GM18498 (cell line): ENCODE measurements around the gene SHF.

Experiments used
- ATAC-seq: cut with Tn5 transposase; IDR thresholded peaks from one replicate; pipeline ENCODE4 v1.9.1; 2021; ENCODE audit warnings: mild to moderate bottlenecking, moderate library complexity; ENCODE audit not compliant: unreplicated experiment

The SHF gene

DNA sequence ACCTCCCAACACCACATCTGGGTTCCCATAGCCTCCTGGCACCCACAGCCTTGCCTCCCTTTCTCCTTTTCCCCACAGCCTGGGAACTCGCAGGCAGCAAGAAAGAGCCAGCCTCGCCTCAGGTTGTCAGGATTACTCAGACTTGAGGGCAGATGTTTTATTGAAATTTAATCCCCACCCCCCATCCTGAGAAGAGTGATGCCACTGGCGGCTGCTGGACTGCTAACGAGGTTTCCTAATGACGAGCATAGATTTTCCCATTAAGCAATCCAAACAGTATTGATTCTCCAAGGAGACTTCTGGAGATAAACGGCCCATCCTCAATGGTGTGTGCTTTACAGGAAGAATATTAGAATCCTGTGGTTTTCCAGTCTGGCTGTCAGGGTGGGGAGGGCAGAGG lies 13.7 kb downstream of the SHF start:
- ATAC-seq, result no peak

DNA sequence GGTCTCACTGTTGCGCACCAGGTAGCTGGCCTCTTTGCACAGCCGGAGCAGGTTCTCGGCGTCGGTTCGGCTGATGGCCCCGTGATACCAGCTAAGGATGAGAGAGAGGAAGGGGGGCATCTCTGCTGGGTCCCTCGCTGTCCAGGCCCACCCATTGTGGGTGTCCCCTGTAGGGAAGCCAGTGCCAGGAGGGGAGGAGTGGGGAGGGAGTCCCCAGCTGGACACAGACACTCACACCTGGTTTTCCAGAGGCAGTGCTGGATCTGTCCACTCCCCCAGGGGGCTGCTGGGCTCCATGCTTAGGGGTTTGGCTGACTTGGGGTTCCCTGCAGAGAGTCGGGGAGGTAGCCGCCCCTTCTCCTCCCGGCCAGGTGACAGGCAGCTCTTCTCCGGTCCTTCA lies 15.9 kb downstream of the SHF start:
- no peak for ATAC-seq

DNA sequence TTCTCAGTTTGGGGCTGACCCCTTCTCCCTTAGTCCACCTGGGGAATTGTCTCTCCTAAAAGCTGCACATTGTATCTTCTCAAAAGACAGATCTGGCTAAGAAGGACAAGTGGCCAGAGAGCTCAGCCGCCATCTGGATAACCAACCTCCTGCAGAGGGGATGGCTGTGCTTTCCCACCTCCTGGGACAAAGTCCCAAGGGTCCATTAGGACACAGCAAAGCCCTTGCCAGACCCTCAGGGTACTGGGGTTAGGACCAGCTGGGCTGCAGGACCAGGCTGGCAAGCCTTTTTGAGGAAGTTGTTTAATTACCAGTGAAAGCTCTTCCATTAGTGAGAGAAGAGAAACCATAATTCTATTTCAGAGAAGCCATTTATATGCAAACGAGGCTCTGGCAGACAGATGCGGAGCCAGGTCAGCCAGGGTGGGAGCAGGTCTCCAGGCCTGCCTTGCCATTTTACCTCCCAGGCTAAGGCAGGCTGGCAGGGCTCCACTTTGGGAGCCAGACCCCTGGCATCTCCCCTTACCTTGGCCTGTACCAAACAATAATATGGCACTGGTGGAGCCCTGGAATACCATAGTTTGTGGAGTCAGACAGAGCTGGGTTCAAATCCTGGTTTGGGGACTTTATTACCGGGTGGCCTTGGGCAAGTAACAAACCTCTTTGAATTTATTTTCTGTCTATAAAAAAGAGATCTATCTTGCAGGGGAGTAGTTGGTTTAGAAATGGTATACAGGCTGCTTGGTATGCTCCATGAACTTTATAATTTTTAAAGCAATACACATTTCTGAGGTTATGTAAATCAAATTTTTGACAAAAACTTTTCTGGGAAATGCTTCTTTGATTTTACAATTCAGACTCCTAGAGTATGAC lies 17.9 kb downstream of the SHF start:
- ATAC-seq, result no peak

DNA sequence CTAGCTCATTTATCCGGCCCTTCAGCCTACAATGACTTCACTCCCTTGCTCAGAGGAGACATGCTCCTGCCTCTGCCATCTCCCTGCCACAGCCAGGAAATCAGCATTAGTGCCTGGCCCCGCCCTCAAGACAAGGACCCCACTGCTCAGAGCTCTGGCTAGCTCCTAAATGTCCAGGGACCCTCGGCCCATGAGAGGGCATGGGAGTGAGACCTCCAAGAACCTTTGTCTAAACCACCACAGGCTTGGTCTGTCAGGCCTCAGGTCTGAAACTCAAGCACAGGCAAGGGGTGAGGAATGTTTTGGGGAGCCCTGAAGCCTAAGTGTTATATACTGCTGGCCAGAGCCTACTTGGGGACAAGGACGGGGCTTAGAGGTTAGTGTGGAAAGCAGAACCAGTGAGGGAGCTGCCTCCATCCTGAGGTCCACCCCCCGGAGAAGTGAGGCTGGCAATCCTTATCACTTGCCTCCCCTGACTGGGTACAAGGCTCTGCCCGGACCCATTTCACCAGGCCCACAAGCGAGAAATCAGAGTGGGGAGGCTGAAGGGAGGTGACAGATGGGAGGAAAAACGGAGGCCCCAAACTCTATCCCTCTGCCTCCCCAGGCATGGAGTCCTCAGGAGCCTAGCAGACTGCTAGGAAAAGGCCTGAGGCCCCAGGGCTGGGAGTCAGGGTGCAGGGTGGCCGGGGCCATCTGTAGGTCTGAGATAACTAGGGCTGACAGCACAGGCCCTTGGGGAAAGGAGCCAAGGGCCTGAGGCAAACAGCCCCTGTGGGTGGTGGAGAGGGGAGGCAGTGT lies 18.8 kb downstream of the SHF start:
- no peak for ATAC-seq

DNA sequence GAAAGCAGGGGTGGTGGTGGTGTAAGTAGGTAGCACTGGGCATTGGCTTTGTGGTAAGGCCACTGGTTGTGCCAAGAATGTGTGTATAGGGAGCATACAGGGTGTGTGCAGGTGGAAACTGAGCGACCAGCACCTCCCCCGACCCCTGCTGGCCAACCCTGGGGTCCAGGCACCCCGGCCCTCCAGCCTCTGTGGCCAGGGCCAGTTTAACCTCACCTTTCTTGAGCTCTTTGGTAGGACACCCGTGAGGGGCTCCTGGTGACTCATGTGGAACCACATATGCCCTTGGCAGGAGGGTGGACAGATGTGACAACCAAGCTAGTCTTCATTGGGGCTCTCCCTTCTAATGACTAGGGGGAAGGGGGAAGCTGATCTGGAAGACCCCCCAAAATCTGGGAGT lies 19.5 kb downstream of the SHF start:
- ATAC-seq, result no peak

DNA sequence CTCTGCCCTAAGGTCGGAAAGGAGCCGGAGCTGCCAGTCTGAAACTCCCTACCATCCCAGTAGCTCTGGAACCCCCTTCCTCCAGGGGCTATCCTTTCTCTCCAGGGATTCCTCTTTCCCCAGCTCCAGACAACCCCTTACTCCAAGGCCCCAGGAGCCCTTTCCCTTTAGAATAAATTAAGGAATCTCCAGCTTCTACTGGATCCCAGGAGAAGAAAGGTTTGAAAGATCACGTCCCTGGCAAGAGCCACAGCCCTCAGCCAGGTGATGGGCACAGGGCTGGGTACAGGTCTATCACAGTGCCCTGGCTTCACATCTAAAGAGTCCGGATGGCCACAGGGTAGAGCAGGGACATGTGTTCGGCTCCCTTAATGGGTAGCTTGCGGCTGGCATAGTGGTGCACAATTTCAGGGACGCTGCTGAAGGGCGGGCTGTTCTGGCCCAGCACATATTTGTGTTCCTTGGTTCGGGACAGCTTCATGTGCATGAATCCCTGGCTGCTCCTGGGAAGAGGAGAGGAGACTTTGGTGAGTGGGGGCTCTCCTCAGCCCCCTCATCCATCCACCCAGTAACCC lies 20.0 kb downstream of the SHF start:
- no peak for ATAC-seq

DNA sequence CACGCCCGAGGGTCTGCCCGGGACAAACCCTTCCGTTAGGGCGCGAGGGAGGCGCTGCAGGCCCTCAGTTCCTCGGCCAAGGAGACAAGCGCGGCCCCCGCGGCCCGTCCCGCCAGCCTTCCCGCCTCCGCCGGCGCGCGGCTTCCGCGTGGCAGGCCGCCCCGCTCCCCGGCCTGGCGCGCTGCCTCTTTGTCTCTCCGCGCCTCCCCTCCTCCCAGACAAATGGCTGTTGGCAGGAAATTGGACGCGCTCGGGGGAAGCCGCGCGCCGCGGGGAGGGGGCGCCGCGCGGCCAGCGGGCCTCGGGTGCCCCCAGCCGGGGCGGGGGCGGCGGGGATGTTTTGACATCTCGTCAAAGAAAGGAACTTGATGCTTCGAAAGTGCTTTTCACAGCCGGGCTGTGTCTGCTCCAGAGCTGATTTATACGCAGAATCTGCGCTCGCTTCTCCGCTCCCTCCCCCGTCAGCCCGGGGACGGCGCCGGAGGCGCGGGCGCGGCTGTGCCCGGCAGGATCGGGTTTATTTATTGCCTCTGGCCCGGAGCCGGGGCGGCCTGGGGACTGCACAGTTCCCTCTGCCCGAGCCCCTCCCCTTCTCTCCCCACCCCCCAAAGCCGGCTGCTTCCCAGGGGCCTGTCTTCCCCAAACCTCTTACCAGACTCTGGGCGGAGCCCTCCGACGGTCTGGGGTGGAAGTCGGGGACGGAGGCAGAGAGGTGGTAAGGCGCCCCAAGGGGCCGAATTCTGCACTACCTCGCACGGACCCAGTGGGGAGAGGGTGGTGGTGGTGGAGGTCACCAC lies 20.7 kb downstream of the SHF start:
- ATAC-seq, result peak; percentile 85

DNA sequence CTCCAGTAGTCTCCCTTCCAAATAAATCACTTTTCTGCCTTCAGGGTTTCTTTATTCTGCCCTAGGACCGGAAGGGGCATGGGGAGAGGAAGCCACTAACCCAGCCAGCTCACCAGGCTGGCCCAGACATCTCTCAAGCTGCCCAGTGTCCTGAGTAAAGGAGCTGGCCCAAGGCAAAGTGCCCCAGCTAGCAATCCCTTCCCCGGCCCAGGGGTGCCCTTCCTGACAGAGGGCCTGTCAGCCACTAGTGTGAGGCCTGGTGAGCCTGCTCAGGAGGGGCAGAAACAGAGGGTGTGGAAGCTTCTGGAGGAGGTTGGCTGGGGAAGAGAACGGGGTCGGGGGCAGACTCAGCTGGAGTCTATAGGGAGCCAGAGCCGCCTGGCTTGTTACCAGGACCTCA lies 22.2 kb downstream of the SHF start:
- no peak for ATAC-seq

DNA sequence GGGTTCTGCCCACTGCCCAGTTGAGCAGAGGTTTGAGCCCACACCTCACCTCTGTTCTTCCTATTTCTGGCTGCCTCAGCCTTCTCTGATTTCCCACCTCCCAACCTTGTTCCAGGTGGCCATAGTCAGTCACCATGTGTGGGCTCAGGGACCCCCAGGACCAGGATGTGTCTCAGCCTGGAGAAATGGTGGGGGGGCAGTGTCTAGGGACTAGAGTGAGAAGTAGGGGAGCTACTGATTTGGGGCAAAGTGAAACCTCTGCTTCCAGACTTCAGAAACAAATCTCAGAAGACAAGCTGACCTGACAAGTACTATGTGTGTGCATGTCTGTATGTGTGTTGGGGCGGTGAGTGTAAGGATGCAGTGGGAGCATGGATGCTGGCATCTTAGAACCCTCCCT lies 22.9 kb downstream of the SHF start:
- ATAC-seq, result no peak

DNA sequence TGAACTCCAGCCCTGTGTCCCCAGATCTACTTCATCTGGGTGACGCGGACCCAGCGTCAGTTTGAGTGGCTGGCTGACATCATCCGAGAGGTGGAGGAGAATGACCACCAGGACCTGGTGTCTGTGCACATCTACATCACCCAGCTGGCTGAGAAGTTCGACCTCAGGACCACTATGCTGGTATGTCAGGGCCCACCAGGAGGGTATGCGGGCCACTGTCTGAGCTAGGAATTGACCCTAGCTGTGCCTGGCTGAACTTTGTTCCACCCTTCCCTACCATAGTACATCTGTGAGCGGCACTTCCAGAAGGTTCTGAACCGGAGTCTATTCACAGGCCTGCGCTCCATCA lies 24.3 kb downstream of the SHF start:
- no peak for ATAC-seq

DNA sequence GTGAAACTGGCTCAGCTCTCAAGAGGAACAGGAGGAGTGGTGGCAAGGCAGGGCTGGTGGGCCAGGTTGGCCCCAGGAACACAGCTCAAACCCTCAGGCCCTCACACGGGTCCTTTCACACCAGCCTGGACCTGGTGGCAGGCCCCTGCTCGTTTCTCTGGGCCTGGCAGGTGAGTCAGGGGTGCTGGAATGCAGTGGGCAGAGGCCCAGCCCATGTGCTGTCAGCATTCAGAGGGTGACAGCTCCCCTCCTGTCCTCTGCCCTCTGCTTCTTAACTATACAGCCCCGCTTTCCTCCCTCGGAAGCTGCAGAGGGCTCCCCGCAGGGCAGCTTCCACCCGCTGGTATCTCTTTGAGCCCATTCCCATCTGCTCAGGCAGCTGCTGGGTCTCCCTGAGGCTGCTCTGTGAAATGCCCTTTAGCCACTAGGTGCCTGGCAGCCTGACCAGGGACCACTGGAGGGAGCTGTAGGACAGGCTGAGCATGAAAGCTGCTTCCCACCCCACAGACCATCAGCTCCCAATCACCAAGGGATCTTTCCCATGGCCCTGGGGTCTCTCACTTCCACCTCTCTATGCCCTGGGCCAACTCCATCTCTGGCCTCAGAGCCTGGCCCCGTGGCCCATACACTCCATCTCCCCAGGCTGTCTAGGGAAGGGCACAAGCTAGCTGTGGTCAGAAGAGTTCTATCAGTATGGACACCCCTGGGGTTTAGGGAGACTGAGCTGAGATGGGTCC lies 24.8 kb downstream of the SHF start:
- ATAC-seq, result peak; percentile 48

DNA sequence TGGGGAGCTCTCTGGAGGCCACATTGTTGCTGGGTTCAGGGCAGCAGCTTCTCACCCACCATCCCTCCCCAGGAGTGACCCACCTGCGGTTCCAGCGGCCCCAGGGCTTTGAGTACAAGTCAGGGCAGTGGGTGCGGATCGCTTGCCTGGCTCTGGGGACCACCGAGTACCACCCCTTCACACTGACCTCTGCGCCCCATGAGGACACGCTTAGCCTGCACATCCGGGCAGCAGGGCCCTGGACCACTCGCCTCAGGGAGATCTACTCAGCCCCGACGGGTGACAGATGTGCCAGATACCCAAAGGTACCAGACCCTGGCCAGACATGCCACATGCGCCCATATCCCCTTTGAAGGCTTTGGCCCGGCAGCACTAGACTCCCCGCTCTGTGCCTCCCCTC lies 26.1 kb downstream of the SHF start:
- no peak for ATAC-seq

DNA sequence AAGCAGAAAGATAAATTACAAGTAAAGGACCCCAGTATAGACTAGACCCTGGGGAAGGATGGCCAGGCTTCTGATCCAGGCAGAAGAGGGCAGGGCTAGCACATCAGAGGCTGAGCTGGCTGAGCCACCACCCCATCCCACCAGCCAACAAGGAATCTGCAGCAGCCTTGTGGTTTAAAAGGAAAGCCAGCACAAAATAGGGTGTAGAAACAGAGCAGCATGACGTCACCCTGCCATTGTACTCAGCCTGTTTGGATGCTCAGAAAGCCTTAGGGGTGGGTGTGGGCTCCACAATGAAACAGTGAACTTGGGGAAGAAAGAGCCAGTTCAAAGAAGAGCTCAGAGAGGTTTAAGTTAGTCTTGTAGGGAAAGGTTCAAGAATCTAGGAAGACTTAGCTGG lies 29.8 kb downstream of the SHF start:
- no peak for ATAC-seq

DNA sequence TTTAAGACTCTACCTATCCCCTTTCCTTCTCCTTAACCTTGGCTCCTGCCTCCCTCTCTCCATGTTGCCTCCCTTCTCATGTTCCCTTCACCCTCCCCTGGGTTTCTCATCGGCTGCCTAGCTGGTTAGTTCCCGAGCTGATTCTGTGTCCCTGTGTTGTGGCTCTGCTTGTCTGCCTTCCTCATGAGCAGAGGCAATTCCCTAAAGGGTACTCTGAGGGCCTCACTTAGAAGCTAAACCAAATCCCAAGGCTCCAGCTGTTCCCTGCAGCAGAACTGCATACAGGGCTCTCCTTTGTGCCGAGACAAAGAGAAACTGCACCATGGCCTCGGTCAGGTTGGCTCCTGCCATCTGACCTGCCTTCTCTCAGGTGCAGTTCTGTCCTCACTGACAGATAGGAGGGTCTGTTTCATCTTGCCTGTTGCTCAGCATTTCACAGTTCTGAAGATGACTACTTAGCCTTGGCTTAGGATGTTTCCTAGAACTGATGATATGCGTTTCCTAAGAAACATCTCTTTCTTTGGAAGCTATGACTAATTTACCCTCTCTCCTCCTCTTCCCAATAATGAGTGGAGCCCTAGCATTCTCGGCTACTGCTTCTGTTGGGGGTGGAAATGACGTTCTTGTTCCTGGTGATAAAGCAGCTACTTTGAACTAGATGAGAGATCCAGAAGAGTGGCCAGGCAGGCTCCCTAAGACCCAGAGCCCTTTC lies 30.9 kb downstream of the SHF start:
- ATAC-seq, result no peak

DNA sequence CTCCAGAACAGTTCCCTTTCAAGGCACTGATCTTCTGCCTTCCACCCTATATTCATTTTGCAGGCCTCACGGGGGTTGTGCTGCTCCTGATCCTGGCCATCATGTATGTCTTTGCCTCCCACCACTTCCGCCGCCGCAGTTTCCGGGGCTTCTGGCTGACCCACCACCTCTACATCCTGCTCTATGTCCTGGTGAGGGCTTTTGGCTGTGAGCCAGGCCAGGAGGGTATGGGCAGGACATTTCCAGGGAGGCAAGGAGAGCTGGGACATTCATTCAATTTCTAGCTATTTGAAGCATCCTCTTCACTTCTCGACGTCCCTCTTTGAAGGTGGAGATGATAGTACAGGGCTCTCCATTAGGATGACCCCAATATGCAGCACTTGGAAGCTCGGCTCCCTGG lies 32.0 kb downstream of the SHF start:
- no peak for ATAC-seq

DNA sequence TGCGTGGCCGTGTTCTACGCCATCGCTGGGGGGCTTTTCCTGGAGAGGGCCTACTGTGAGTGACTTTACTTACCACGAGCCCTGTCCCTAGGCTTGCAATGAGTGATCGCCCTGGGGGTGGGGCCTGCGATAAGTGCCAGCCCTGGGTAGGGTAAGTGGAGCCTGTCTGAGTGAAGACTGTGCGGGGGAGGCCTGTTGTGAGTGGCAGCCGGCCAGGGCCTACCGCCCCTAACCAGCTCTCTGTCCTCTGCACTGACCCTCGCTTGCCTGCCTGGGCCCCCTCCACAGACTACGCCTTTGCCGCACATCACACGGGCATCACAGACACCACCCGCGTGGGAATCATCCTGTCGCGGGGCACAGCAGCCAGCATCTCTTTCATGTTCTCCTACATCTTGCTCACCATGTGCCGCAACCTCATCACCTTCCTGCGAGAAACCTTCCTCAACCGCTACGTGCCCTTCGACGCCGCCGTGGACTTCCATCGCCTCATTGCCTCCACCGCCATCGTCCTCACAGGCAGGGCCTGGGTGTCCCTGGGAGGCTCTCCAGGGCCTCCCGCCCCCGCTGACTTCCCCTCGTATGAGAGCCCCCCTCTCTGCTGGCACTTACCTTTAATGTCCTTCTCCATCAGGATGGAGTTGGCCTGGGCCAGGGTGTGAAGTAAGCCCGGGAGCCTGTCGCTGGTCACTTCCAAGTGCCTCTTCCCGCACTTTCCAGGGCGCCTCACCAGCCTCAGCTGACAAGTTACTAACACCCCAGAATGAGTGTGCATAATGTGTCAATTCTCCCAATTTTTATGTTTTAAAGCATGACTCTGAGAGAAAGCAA lies 35.6 kb downstream of the SHF start:
- no peak for ATAC-seq

DNA sequence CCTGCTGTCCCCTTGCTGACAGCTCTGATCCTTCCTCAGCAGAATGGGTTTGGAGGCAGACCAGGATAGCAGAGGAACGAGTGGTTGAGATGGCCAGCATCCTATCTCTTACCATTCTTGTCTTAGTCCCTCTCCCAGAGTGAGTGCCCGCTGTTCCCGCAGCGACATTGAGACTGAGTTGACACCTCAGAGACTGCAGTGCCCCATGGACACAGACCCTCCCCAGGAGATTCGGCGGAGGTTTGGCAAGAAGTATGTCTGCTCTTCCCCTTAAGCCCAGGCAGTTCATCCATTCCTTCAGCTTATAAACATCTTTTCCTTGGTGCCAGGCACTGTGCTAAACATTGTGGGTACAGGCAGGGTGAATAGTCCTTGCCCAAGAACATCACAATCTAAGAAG lies 36.8 kb downstream of the SHF start:
- no peak for ATAC-seq

DNA sequence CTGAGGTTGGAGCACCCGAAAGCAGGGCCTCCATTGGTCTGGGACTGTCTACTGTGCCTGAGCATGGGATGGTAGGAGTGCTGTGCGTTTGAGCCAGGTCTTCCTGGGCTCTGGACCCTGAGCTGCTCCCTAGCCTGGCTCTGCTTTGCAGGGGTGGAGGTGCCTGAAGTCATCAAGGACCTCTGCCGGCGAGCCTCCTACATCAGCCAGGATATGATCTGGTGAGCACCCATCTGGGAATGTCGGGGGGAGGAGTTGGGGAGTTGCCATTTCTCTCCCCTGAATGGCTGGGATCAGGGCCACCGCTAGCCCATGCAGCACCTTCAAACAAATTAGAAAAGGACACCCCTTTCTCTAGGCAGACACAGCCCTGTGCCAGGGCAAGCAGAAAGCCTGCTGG lies 37.3 kb downstream of the SHF start:
- ATAC-seq, result no peak

DNA sequence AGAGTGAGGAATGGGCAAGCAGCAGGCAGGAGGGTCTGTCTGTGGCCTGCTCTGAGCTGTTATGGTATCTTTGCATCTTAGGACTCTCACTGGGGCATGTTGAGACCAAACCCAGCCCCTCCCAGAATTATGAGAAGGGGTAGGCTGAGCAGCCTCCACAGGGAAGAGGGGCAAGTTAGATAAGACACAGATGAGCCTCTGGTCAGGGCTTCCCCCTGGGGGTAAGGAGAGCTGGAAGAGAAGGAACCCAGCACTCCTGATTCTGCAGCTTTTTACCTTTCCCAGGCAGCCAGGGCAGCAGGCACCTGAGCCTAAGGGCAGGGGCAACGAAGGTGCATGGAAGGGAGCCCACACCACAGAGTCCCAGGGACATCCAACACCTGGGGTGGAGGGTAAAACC lies 38.7 kb downstream of the SHF start:
- ATAC-seq, result no peak
